DMS79 treated with DMSO at 0.1 percent for 48 hours (cell line): ENCODE results near the gene PRPF19.

Experiments used
- DNase-seq: peaks from one replicate; lab custom pipeline; 2025; lab: John Stamatoyannopoulos, UW

PRPF19 gene

DNA sequence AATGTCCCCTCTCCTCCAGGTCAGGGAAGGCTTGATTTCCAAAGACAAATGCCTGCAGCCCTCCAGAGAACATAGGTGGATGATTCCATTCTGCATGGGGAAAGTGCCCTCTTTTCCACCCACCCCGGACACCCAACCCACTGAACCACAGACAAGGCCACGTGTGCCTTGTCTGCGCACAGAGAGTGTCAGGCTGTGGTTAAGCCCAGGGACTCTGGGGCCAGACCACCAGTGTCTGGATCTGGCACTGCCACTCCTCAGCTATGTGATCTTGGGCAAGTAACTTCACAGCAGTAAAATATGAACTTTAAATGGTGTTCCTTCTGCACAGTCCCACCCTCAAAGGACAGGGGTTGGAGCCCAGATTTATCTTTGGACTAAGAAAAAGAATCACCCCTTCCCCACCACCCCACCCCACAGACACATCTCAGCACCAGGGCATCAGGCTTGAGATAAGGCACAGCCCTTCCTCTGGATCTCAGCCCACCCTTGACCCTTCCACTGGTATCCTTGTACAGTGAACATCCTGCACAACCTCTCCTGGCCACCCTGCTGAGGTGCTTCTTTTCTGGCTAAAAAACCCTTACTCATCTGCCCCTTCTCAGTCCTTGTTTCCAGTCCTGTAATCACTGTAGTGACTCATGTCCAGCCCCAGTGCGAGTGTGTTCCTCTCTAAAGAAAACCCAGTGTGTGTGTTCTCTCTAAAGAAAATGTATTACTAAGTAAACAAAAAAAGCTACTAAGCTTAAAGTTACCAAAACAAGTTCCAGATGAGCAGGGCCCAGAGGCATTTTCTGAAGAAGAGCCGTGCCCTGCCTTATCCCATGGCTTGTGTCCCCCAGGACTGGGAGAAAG, 48.8 kb downstream of the PRPF19 start:
- DNase-seq, result no peak

- no peak for DNase-seq
Observed at GRCh38 chr11:60855726-60856633, 50.4 kb downstream of the PRPF19 start, which contains the start of gene PTGDR2. Gene PTGDR2 (minus strand): TSS chr11:60855950. CDS start chr11:60853722, 2,228 bp downstream.

GRCh38 chr11:60854847-60855725, 51.3 kb downstream of the PRPF19 start:
- no peak for DNase-seq

DNA sequence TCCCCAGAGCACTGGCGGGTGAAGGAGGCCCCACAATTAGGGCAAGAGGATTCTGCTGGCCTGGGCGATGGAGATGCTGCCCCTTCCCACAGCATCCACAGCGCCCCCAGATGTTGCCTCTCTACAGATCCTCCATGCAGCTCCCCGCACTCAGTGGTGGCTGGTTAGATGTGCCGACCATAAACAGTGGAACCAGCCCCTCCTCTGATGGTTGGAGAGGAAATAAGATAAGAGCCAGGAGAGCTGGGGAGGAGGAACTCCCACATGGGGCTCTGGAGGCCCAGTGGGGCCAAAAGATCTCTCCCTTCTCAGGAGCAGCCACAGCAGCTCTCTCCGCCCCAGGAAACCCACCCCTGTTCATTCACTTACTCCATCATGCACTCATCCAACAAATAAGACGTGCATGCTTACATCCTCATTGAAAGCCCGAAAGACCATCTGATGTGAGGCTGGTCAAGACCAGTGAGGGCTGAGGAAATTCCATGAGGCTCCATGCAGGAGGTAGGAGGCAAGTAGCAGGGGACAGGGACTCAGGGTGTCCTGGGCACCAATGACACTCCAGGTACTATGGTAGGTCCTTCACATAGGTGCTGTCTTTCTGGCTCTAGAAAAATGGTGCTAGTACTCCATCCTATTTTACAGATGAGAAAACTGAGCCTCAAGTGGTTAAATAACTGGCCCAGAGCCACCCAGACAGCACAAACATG, 52.1 kb downstream of the PRPF19 start:
- no peak for DNase-seq

GRCh38 chr11:60852982-60853950, 53.1 kb downstream of the PRPF19 start:
- no peak for DNase-seq

GRCh38 chr11:60852117-60852981, 54.0 kb downstream of the PRPF19 start:
- no peak for DNase-seq

DNA sequence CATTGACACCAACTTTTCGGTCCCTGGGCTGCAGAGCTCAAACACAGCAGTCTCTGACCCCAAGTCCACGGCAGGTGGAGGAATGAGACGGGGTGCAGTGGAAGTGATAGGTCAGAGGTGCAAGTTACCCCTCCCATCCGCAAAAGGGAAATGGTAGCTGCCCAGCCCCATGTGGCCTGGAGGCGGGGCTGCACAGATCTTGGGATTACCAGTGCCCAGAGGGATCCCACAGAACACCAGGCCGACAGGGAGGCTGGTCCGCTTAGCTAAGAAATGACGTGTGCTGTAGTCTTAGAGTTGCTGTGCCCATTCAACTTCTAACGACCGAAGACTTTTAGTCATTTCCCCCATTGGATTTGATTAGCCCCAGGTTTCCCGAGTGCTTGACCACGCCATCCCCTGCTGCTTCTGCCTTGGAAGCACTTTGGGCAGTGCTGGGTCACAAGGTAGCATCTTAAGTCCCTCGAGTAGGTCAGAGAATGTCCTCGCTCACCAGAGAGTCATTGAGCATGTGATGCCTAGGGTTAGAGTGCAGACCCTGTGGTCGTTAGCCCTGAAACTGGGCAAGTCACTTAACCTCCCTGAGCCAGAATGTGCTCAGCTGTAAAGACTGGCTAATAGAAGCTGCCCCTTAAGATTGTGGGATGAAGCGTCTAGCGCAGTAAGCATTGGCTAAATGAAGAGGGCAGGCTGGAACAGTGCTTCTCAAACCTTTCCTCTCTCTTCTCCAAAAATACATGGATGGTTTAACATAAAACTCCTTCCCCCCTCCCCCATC, 54.9 kb downstream of the PRPF19 start:
- no peak for DNase-seq

DNA sequence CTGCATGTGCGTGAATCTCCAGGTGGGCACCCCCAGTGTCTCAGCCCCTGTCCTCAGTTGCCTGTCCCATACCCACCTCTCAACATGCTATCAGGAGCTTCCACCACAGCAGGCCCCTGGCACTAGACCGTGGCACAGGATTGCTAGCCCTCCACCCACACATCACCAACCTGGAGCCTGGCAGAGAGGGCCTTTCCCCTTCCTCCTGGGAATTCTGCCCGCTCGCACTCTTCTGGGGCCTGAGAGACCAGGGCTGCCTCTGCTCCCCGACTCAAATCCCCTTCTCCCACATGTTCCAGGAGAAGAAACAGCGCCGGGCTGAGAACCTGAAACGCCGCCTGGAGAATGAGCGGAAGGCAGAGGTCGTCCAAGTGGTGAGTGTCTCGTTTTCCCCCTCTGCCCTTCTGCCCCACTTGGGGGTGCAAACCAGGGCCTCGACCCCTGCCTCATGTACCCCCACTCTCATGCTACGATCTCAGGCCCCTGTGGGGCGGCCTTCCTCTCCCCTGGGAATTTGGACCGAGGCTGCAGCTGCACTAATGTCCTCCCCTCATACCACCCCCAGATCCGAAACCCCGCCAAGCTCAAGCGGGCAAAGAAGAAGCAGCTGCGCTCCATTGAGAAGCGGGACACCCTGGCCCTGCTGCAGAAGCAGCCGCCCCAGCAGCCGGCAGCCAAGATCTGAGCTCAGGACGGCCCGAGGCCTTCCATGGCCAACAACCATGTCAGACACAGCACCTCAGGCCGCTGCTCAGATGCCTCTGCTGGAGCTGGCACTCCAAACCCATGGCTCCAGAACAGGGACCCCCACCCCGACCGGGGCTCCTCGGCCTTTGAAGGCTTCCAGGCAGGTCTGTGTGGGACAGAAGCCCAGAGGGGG, 56.5 kb downstream of the PRPF19 start:
- DNase-seq, result no peak

DNA sequence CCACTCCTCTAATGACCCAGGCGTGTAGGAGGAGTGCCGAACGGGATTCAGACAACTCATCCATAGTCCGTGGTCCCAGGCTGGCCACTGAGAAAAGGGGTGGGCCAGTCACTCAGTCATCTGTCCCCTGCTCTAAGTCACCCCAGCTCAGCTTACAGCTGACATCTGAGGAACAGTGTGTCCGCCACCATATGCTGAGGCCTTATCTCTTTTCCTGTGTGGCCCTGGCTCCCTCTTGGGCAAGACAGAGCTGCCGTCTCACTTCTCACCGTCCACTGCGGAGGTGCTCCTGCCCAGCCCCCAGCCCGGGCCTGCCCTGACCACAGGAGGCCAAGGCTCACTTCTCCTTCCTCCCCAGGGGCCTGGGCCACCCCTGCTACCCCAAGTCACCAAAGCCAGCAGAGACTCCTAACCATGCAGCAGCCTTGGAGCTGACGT, 57.7 kb downstream of the PRPF19 start:
- DNase-seq, result no peak

DNA sequence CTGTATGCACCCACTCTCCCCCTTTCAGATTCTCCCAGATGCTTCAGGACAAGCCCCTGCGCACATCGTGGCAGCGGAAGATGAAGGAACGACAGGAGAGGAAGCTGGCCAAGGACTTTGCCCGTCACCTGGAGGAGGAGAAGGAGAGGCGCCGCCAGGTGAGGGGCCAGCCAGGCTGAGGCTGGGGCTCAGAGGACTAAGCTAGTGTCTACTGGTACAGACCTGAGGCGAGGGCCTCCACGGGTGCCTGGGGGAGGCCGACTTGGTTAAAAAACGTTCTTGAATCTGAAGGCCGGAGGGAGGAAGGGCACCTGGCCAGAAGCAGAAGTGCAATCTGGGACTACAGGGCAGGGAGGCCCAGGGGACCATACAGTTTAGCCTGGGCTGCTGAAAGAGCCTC, 58.5 kb downstream of the PRPF19 start:
- DNase-seq, result no peak

- no peak for DNase-seq
Observed at GRCh38 chr11:60847281-60847680, 59.1 kb downstream of the PRPF19 start.

DNA sequence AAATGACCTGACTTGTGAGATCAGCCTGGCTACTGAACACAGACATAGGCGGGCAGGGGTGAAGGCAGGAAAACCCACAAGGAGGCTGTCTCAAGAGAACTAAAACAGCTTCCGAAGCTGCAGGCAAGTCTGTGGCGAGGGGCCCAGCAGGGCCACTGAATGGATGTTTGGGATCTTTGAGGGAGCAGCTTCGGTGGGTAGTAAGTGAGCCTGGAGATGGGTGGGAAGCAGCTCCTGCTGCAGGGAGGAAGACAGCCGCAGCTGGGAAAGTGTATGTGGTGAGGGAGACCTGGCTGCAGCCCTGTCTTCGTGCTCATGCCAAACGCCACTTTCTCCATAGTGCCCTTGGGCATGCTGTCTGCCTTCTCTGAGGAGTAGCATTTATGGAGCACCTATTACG, 61.0 kb downstream of the PRPF19 start:
- DNase-seq, result no peak

DNA sequence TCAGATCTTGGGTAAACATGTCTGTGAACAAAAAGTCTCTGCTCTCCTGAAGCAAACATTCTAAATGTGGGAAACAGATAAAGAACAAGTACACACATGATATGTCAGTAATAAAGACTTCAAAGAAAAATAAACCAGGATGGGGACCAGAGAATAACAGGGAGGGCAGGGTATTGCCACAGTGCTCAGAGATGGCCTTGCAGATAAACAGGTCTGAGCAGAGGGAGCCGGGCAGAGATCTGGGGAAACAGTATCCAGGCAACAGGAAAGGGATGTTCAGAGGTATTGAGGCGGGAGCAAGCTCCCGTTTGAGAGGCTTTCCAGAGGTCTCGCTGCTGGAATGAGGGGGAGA, 61.5 kb downstream of the PRPF19 start:
- DNase-seq, result no peak

GRCh38 chr11:60844045-60844869, 62.1 kb downstream of the PRPF19 start:
- no peak for DNase-seq

DNA sequence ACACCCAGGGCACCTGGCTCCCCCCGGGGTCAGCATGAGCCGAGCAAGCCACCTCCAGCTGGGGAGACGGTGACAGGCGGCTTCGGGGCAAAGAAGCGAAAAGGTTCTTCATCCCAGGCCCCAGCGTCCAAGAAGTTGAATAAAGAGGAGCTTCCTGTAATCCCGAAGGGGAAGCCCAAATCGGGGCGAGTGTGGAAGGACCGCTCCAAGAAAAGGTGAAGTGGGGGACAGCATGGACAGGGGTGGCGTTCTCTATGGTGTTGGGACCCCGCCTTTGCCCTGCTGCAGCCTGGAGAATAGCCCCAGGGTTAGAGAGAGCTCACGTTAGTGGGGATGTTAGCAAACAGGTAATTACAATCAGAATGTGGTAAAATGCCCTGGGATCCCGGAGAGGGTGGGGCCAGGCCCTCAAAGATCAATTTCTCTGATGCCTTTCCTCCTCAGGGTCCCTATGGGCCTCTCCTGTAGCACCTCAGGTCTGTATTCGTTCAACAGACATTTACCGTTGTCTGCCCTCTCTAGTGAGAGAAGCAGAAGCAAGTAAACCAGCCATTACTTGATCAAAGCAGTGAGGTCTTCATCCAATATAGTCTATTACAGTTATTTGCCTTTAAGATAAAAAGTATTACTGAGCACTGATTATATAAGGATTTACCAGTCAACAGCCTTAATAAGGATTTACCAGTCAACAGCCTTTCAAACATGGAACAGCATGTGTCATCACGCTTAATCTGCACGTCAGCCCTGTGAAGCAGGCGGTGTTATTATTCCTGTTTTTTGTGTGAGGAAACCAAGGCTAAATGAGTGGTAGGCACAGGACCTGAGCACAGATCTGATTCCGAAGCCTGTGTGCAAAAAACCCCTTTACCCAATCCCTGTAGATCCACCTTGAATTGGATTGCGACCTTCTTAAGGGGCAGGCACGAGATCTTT, 63.5 kb downstream of the PRPF19 start:
- no peak for DNase-seq
